ENCODE results near the gene SMIM38.

DNA sequence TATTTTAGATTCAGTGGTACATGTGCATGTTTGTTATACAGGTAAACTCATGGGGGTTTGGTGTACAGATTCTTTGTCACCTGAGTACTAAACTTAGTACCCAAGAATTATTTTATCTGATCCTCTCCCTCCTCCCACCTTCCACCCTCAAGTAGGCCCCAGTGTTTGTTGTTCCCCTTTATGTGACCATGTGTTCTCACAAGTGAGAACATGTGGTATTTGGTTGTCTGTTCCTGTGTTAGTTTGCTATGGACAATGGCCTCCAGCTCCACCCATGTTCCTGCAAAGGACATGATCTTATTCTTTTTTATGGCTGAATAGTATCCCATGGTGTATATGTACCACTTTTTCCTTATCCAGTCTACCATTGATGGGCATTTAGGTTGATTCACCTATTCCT is 6.8 kb downstream of the SMIM38 start:
- TF ChIP-seq, protein P1, sequence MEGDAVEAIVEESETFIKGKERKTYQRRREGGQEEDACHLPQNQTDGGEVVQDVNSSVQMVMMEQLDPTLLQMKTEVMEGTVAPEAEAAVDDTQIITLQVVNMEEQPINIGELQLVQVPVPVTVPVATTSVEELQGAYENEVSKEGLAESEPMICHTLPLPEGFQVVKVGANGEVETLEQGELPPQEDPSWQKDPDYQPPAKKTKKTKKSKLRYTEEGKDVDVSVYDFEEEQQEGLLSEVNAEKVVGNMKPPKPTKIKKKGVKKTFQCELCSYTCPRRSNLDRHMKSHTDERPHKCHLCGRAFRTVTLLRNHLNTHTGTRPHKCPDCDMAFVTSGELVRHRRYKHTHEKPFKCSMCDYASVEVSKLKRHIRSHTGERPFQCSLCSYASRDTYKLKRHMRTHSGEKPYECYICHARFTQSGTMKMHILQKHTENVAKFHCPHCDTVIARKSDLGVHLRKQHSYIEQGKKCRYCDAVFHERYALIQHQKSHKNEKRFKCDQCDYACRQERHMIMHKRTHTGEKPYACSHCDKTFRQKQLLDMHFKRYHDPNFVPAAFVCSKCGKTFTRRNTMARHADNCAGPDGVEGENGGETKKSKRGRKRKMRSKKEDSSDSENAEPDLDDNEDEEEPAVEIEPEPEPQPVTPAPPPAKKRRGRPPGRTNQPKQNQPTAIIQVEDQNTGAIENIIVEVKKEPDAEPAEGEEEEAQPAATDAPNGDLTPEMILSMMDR (IDR thresholded peaks at IDR 0.05; ENCODE audit: low read depth, low read length, missing input control), result no peak
- no peak for TF ChIP-seq GABPA (IDR thresholded peaks at IDR 0.05 in 1 of 2, conservative IDR thresholded peaks at IDR 0.05 in 1 of 2)
- no peak for TF ChIP-seq EGR1 (IDR thresholded peaks at IDR 0.05; ENCODE audit: low read depth in 2 of 2)
